GM19452 (cell line): ENCODE measurements around the gene MMP25.
"Not testable (repeated sequence)": the region's sequence is repeated elsewhere in the genome, so short reads cannot be mapped to it uniquely, and the experiment has no call there.

Source experiments
- ATAC-seq: cut with Tn5 transposase; IDR thresholded peaks from one replicate; pipeline ENCODE4 v1.9.1; 2021; ENCODE audit not compliant: unreplicated experiment

Gene MMP25

GRCh38 chr16:3028716-3029319, 17.5 kb upstream of the MMP25 start:
- ATAC-seq, result no peak

- no peak for ATAC-seq
Observed at GRCh38 chr16:3029491-3030221, 16.7 kb upstream of the MMP25 start.

GRCh38 chr16:3030222-3031212, 15.8 kb upstream of the MMP25 start:
- no peak for ATAC-seq

- no peak for ATAC-seq
Observed at GRCh38 chr16:3032624-3033023, 13.7 kb upstream of the MMP25 start.

GRCh38 chr16:3035289-3035971, 10.9 kb upstream of the MMP25 start:
- no peak for ATAC-seq

GRCh38 chr16:3035972-3036725, 10.2 kb upstream of the MMP25 start:
- no peak for ATAC-seq

- ATAC-seq, result no peak
Observed at GRCh38 chr16:3036726-3037315, 9.5 kb upstream of the MMP25 start, which contains the start of gene BICDL2. BICDL2 (minus strand) TSS chr16:3036944; CDS start chr16:3035496, 1,448 bp downstream.

- no peak for ATAC-seq
Observed at GRCh38 chr16:3038256-3038655, 8.1 kb upstream of the MMP25 start.

- no peak for ATAC-seq
Observed at GRCh38 chr16:3038896-3039295, 7.5 kb upstream of the MMP25 start.

- no peak for ATAC-seq
Observed at GRCh38 chr16:3042376-3042775, 4.0 kb upstream of the MMP25 start.

GRCh38 chr16:3044708-3045107, 1.7 kb upstream of the MMP25 start:
- ATAC-seq, result no peak

- no peak for ATAC-seq
Observed at GRCh38 chr16:3046641-3047386, 453 bp downstream of the MMP25 start.

- no peak for ATAC-seq
Observed at GRCh38 chr16:3047387-3047720, 993 bp downstream of the MMP25 start.

GRCh38 chr16:3049921-3050481, 3.6 kb downstream of the MMP25 start:
- no peak for ATAC-seq

- ATAC-seq, result no peak
Observed at GRCh38 chr16:3050487-3050886, 4.1 kb downstream of the MMP25 start.

- no peak for ATAC-seq
Observed at GRCh38 chr16:3051009-3051408, 4.6 kb downstream of the MMP25 start.

- no peak for ATAC-seq
Observed at GRCh38 chr16:3051494-3051893, 5.1 kb downstream of the MMP25 start.

- not testable (repeated sequence) for ATAC-seq
Observed at GRCh38 chr16:3052571-3053329, 6.4 kb downstream of the MMP25 start.
